GM10248 (cell line): ENCODE results near the gene NEURL1.
"Not testable (repeated sequence)": the region's sequence is repeated elsewhere in the genome, so short reads cannot be mapped to it uniquely, and the experiment has no call there.

Experiments
- CTCF ChIA-PET: fragments of 300-600 bp; sonication (Branson Sonifier 250); formaldehyde crosslinking; extraction: SDS; loops from one replicate; lab custom pipeline; 2021; ENCODE audit warnings: antibody characterized with exemption; lab: Yijun Ruan, JAX
- POLR2A ChIA-PET: fragments of 350-650 bp; sonication (Branson Sonifier 250); formaldehyde crosslinking; extraction: SDS; loops from one replicate; lab custom pipeline; 2020; ENCODE audit warnings: antibody characterized with exemption; lab: Yijun Ruan, JAX
- DNase-seq: peaks from one replicate; pipeline ENCODE4 v3.0.0; 2012; ENCODE audit errors: extremely low spot score
- TF ChIP-seq, protein P1 (sequence below): IDR thresholded peaks from 2 replicates; pipeline ENCODE4 v1.5.1; 2012; ENCODE audit warnings: mild to moderate bottlenecking, low read depth; ENCODE audit errors: extremely low read depth, missing control alignments, control extremely low read depth

The NEURL1 gene

DNA sequence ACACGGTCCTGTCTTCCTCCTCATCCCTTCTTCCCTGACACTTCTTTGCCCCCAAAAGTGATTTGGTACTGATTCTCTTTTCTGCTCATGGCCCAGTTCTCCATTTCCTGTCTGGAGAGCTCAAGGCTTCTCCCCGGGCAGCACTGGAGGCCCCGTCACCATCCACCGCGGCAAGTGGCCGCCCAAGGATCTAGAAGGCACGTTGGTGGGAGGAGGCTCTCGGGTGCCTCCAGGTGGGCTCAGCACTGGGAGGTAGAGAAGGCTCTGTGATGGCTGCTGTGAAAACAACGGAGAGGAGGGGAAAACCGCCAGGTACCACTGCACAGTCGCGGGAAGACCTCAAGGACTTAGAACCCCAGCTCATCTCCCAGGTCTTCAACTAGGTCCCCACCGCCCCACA is 134.4 kb downstream of the NEURL1 start:
- CTCF ChIA-PET: interaction anchor here (1.5 to 2.3 kb wide), 2 partner anchors 8 to 23 kb away, joined by 4 to 5 read pairs; no protein-coding TSS in a partner anchor
- TF ChIP-seq, protein P1, sequence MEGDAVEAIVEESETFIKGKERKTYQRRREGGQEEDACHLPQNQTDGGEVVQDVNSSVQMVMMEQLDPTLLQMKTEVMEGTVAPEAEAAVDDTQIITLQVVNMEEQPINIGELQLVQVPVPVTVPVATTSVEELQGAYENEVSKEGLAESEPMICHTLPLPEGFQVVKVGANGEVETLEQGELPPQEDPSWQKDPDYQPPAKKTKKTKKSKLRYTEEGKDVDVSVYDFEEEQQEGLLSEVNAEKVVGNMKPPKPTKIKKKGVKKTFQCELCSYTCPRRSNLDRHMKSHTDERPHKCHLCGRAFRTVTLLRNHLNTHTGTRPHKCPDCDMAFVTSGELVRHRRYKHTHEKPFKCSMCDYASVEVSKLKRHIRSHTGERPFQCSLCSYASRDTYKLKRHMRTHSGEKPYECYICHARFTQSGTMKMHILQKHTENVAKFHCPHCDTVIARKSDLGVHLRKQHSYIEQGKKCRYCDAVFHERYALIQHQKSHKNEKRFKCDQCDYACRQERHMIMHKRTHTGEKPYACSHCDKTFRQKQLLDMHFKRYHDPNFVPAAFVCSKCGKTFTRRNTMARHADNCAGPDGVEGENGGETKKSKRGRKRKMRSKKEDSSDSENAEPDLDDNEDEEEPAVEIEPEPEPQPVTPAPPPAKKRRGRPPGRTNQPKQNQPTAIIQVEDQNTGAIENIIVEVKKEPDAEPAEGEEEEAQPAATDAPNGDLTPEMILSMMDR: no peak
- no peak for DNase-seq
- POLR2A ChIA-PET: no interaction called here

DNA sequence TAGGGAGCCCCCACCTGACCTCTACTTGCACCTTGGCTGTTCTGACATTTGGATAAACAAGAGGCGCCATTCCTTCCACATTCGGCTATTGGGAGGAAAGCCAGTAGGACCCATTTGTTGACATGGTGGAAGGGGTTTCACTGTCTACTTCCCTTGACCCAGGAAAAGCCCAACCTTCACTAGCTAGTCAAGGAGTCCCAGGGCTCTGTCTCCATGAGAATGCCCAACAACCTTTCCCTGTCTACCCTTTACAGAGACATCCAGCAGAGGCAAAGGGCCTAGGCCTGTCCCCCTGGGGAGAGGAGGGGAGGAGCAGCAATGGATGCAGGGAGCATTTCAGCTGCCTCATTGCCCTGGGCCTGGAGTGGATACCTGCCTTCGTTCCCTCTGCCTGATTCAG is 136.1 kb downstream of the NEURL1 start:
- ChIA-PET POLR2A (no interaction called here), CTCF (interaction anchor here (1.1 kb wide), 1 partner anchor 24 kb away, joined by 3 read pairs; no protein-coding TSS in a partner anchor)
- no peak for DNase-seq
- TF ChIP-seq, protein P1: no peak

DNA sequence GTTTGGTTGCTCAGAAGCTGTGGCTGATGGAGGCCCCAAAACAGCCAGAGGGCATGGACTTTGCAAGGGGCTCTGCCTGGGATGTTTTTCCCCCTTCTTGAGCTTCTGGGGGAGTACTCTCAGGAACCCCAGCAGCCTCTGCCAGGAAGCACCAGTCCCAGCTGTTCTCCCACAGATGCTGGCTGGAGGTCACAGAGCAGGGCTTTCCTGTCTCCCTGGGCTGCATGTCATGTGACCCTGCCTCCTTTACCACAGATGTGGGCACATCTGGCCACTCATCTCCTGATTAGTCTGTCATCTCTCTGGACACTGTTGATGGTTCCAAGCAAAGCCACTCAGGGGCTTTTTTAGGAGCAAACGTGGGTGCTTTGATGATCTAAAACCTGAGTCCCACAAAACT is 136.7 kb downstream of the NEURL1 start:
- TF ChIP-seq, protein P1: no peak
- DNase-seq: no peak
- CTCF ChIA-PET: interaction anchor here (1.1 kb wide), 1 partner anchor 23 kb away, joined by 3 read pairs; no protein-coding TSS in a partner anchor
- POLR2A ChIA-PET: no interaction called here

DNA sequence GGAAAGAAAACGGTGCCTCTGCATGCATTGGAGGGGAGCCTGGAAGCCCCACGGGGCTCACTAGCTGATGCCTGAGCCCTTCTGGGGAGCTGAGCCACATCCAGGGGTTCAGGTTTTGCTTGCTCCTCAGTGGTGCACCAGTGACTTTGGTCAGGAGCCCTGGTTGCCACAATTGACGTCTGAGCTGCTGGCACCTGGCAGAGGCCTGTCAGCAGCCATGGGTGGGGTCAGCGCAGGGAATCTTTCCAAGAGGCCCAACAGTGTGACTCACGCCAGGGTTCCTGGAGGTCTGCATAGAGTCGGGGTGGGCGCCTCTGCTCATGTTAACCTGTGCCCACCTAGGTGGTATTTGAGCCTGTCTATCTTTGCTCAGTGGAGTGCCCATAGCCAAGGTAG is 138.7 kb downstream of the NEURL1 start:
- ChIA-PET POLR2A (no interaction called here), CTCF (interaction anchor here (1.3 kb wide), 1 partner anchor 27 kb away, joined by 3 read pairs; no protein-coding TSS in a partner anchor)
- TF ChIP-seq, protein P1: no peak
- no peak for DNase-seq

DNA sequence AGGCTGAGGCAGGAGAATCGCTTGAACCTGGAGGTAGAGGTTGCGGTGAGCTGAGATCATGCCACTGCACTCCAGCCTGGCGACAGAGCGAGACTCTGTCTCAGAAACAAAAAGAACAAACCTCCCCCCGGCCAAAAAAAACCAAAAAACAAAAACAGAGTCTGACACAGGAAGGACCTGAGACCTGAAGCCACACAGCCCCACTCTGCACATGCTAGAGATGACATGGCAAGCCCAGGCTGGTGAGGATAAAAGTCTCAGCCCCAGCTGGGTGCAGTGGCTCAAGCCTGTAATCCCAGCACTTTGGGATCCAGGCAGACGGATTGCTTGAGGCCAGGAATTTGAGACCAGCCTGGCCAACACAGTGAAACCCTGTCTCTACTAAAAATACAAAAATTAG is 139.4 kb downstream of the NEURL1 start:
- DNase-seq, POLR2A ChIA-PET: not testable (repeated sequence)
- CTCF ChIA-PET: interaction anchor here (2.6 kb wide), 1 partner anchor 27 kb away, joined by 7 read pairs; no protein-coding TSS in a partner anchor

DNA sequence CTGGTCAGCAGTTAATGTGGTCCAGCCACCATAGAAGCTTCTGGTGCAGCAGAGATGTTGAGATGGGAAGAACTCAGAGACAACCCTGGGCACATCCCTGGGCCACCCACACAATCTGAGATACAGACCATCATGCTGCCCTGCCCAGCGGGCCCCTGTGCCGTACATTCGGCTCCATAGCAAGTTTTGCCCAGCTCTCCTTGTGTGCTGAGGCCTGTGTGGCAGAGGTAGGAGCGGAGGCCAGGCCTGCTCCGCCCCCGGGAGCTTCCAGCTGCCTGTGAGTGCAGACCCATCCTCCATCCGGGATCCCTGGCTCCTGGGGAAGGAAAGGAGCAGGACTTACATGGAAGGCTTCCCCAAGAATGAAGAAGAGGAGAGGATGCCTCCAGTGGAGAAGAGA is 140.3 kb downstream of the NEURL1 start:
- ChIA-PET CTCF (interaction anchor here (1.4 to 4.9 kb wide), 4 partner anchors 15 to 53 kb away, joined by 3 to 32 read pairs (median 5); no protein-coding TSS in a partner anchor), POLR2A (no interaction called here)
- no peak for DNase-seq
- TF ChIP-seq, protein P1: no peak

DNA sequence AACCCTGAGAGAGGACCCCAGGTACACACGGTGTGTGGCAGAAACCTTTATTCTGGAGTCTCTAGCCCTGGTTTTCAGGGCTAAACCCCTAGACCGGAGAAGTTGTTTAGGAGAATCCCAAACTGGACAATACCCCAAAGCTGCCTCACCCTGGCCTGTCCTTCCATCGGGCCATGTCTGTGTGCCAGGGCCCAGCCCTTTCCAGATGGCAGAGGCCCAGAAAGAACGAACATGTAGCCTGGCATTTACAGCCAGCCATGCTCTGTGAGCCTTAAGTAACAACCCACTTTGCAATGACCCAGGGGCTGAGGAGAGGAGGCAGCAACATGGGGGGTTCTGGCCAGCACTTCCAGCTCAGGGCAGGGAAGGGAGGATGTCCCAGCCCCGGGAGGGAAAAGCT is 142.1 kb downstream of the NEURL1 start:
- DNase-seq: no peak
- TF ChIP-seq, protein P1: no peak
- ChIA-PET POLR2A (no interaction called here), CTCF (interaction anchor here (1.1 to 4.9 kb wide), 3 partner anchors 42 to 71 kb away, joined by 3 to 32 read pairs (median 4); no protein-coding TSS in a partner anchor)
